Smooth muscle cell (in vitro differentiated cells): ENCODE measurements around the gene LLCFC1. TPM values are rescaled to one million over a fixed set of nuclear protein-coding genes. Genes with fewer than 3 reads are reported as not detected.

ENCODE experiments used
- DNase-seq: peaks from one replicate; lab custom pipeline; 2025; ENCODE audit not compliant: unreplicated experiment; lab: John Stamatoyannopoulos, UW
- H2AFZ ChIP-seq: fragments of 200-600 bp; sonication (generic); 2 replicates; pipeline ENCODE4 v1.6.0; 2016; ENCODE audit warnings: antibody characterized with exemption, low read depth, mild to moderate bottlenecking
- H3F3A ChIP-seq: fragments of 200-600 bp; sonication (generic); 2 replicates; pipeline ENCODE4 v1.6.0; 2017; ENCODE audit warnings: antibody characterized with exemption, low read depth
- H3K27ac ChIP-seq: fragments of 200-600 bp; sonication (generic); 2 replicates; pipeline ENCODE4 v1.5.1; 2016; ENCODE audit warnings: low read depth, mild to moderate bottlenecking
- H3K27me3 ChIP-seq: fragments of 200-600 bp; sonication (generic); 2 replicates; pipeline ENCODE4 v1.6.1; 2016; ENCODE audit warnings: low read depth, mild to moderate bottlenecking
- H3K36me3 ChIP-seq: fragments of 200-600 bp; sonication (generic); 2 replicates; pipeline ENCODE4 v1.5.1; 2016; ENCODE audit warnings: low read depth
- H3K4me1 ChIP-seq: fragments of 200-600 bp; sonication (generic); 2 replicates; pipeline ENCODE4 v1.5.1; 2016; ENCODE audit warnings: low read depth
- H3K4me2 ChIP-seq: fragments of 200-600 bp; sonication (generic); 2 replicates; pipeline ENCODE4 v1.6.0; 2016; ENCODE audit warnings: mild to moderate bottlenecking
- H3K4me3 ChIP-seq: fragments of 200-600 bp; sonication (generic); 2 replicates; pipeline ENCODE4 v1.5.1; 2016; ENCODE audit warnings: mild to moderate bottlenecking
- H3K79me2 ChIP-seq: fragments of 200-600 bp; sonication (generic); 2 replicates; pipeline ENCODE4 v1.6.0; 2016; ENCODE audit warnings: low read depth, mild to moderate bottlenecking
- H3K9ac ChIP-seq: fragments of 200-600 bp; sonication (generic); 2 replicates; pipeline ENCODE4 v1.6.0; 2016; ENCODE audit warnings: low read depth
- H3K9me3 ChIP-seq: fragments of 200-600 bp; sonication (generic); replicated peaks from 2 replicates; pipeline ENCODE4 v1.5.1; 2016; ENCODE audit warnings: low read depth
- H4K20me1 ChIP-seq: fragments of 200-600 bp; sonication (generic); 2 replicates; pipeline ENCODE4 v1.6.0; 2016; ENCODE audit warnings: low read depth
- WGBS: methylation state at CpG from one replicate; pipeline ENCODE4 v1.1.7; 2016; ENCODE audit warnings: low lambda C conversion rate; 5-methylcytosine and 5-hydroxymethylcytosine counted together
- polyA plus RNA-seq: library from polyadenylated mRNA; unstranded; fragments of >200 nt; fragmentation: Nextera tagmentation; extraction: Ambion mirVana; gene quantifications from 2 replicates; pipeline ENCODE4 v1.2.1, GENCODE V29; 2016
- total RNA-seq: library from RNA; depleted of rRNA; stranded (reverse); fragments of >200 nt; gene quantifications from 2 replicates; pipeline ENCODE4 v1.2.3, GENCODE V29; 2014
- TF ChIP-seq, protein P1 (sequence below): fragments of 200-600 bp; sonication (generic); IDR thresholded peaks from 2 replicates; pipeline ENCODE4 v1.5.1; 2017; ENCODE audit warnings: borderline replicate concordance, mild to moderate bottlenecking, antibody characterized with exemption; ENCODE audit not compliant: insufficient read depth, poor library complexity, severe bottlenecking

The LLCFC1 gene
- total and polyA plus RNA-seq, 2 experiments from 2014 or later, result not detected

DNA sequence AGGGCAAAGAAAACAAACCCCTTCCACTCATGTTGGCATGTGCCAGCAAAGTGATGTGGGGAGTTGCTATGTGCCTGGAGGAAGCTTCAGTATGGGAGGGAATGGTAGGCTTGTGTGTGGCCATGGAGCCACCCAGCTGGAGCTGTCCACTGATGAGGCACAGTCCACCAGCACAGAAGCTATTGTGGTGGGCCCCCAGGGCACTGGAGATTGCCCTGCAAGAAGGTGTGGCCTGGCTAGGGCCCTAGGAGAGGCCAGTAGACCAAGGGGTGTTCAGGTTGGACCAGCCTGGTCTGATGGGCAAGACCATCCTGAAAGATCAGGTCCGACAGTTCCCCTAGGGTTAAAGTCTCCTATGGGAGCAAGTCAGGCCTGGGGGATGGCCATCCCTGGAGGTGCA is 45.0 kb downstream of the LLCFC1 start:
- H3K4me2 ChIP-seq, result no peak overlapping the region
- no peaks in the 10 kb centered on the region for H3K79me2 ChIP-seq
- 90% methylated on average over 1 of the region's 1 CpG for whole genome bisulfite sequencing
- no peak overlapping the region for H2AFZ ChIP-seq
- H3K4me1 ChIP-seq, result no peaks in the 10 kb centered on the region
- no peaks in the 10 kb centered on the region for H3K27me3 ChIP-seq
- H3F3A ChIP-seq, result no peaks in the 10 kb centered on the region
- DNase-seq, result no peak
- no peaks in the 10 kb centered on the region for H4K20me1 ChIP-seq
- no peak overlapping the region for H3K4me3 ChIP-seq
- no peaks in the 10 kb centered on the region for H3K9me3 ChIP-seq
- no peak overlapping the region for H3K9ac ChIP-seq
- TF ChIP-seq, protein P1, sequence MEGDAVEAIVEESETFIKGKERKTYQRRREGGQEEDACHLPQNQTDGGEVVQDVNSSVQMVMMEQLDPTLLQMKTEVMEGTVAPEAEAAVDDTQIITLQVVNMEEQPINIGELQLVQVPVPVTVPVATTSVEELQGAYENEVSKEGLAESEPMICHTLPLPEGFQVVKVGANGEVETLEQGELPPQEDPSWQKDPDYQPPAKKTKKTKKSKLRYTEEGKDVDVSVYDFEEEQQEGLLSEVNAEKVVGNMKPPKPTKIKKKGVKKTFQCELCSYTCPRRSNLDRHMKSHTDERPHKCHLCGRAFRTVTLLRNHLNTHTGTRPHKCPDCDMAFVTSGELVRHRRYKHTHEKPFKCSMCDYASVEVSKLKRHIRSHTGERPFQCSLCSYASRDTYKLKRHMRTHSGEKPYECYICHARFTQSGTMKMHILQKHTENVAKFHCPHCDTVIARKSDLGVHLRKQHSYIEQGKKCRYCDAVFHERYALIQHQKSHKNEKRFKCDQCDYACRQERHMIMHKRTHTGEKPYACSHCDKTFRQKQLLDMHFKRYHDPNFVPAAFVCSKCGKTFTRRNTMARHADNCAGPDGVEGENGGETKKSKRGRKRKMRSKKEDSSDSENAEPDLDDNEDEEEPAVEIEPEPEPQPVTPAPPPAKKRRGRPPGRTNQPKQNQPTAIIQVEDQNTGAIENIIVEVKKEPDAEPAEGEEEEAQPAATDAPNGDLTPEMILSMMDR, result no peak
- no peaks in the 10 kb centered on the region for H3K36me3 ChIP-seq
- no peak overlapping the region for H3K27ac ChIP-seq

Other genes with a start within 250 kb of the LLCFC1 start
- not detected in 2 replicates for gene PRSS1, start 190.0 kb upstream of the LLCFC1 start, total RNA-seq
- not detected in 2 replicates for gene PRSS1, start 190.0 kb upstream of the LLCFC1 start, polyA plus RNA-seq
- gene PRSS2, start 168.5 kb upstream of the LLCFC1 start, total RNA-seq, result not detected in 2 replicates
- not detected in 2 replicates for gene PRSS2, start 168.5 kb upstream of the LLCFC1 start, polyA plus RNA-seq
- 4.8 and 15.9 TPM in 2 replicates for gene EPHB6, start 84.4 kb upstream of the LLCFC1 start, total RNA-seq
- 12.6 and 21.1 TPM in 2 replicates for gene EPHB6, start 84.4 kb upstream of the LLCFC1 start, polyA plus RNA-seq
- gene TRPV6, start 53.7 kb upstream of the LLCFC1 start, total RNA-seq, result under 0.01 TPM in 1 of 2 replicates, not detected in the other
- gene TRPV6, start 53.7 kb upstream of the LLCFC1 start, polyA plus RNA-seq, result 0.17 and 0.60 TPM in 2 replicates
- not detected in 2 replicates for gene TRPV5, start 5.7 kb upstream of the LLCFC1 start, total RNA-seq
- not detected in 2 replicates for gene TRPV5, start 5.7 kb upstream of the LLCFC1 start, polyA plus RNA-seq
- gene KEL, start 22.9 kb downstream of the LLCFC1 start, total RNA-seq, result 0.09 and 0.94 TPM in 2 replicates
- gene KEL, start 22.9 kb downstream of the LLCFC1 start, polyA plus RNA-seq, result 0.56 TPM in 1 of 2 replicates, not detected in the other
- gene OR9A2, start 87.6 kb downstream of the LLCFC1 start, total RNA-seq, result 0.45 and 0.72 TPM in 2 replicates
- not detected in 2 replicates for gene OR9A2, start 87.6 kb downstream of the LLCFC1 start, polyA plus RNA-seq
- gene OR6V1, start 112.9 kb downstream of the LLCFC1 start, total RNA-seq, result not detected in 2 replicates
- gene OR6V1, start 112.9 kb downstream of the LLCFC1 start, polyA plus RNA-seq, result 0.40 TPM in 1 of 2 replicates, not detected in the other
- not detected in 2 replicates for gene PIP, start 192.6 kb downstream of the LLCFC1 start, total RNA-seq
- not detected in 2 replicates for gene PIP, start 192.6 kb downstream of the LLCFC1 start, polyA plus RNA-seq
- not detected in 2 replicates for gene TAS2R39, start 243.9 kb downstream of the LLCFC1 start, total RNA-seq
- gene TAS2R39, start 243.9 kb downstream of the LLCFC1 start, polyA plus RNA-seq, result not detected in 2 replicates